ENCODE measurements around the gene TGFA.

- no peak; a peak in 1 of 6 replicates for TF ChIP-seq CTCF (IDR thresholded peaks at IDR 0.05 in 2 of 3, conservative IDR thresholded peaks at IDR 0.05 in 1 of 3; ENCODE audit: control insufficient read depth in 2 of 3, extremely low read depth in 1 of 3, insufficient read depth in 1 of 3, low read depth in 3 of 3, low read length in 3 of 3)
- TF ChIP-seq FOXM1 (IDR thresholded peaks at IDR 0.05; ENCODE audit: low read depth, low read length), result no peak
- TF ChIP-seq POLR2AphosphoS2 (IDR thresholded peaks at IDR 0.05; ENCODE audit: low read depth, low read length), result no peak
- no peak for TF ChIP-seq NFYA (IDR thresholded peaks at IDR 0.05; ENCODE audit: borderline replicate concordance, low read depth, low read length)
- TF ChIP-seq SRF (IDR thresholded peaks at IDR 0.05; ENCODE audit: low read depth in 2 of 2, low read length in 2 of 2), result no peak
Observed at GRCh38 chr2:70554338-70554892, 789 bp upstream of the TGFA start.
